Stimulated activated CD4-positive, alpha-beta T cell treated with anti-CD3 and anti-CD28 coated beads, Interleukin-15, amount 100 ng/mL, for 1 hour (primary cell): ENCODE results near the gene NOP58.
A peak's percentile ranks its signal among the peaks of the same experiment; 100 is the strongest.
"Not testable (repeated sequence)": the region's sequence is repeated elsewhere in the genome, so short reads cannot be mapped to it uniquely, and the experiment has no call there.

Experiments used
- DNase-seq, 2 donors: peaks; one replicate each; pipeline ENCODE4 v3.0.0-alpha.2; 2020; ENCODE audit warnings: low read depth in 1 of 2, low spot score in 1 of 2

NOP58 gene

DNA sequence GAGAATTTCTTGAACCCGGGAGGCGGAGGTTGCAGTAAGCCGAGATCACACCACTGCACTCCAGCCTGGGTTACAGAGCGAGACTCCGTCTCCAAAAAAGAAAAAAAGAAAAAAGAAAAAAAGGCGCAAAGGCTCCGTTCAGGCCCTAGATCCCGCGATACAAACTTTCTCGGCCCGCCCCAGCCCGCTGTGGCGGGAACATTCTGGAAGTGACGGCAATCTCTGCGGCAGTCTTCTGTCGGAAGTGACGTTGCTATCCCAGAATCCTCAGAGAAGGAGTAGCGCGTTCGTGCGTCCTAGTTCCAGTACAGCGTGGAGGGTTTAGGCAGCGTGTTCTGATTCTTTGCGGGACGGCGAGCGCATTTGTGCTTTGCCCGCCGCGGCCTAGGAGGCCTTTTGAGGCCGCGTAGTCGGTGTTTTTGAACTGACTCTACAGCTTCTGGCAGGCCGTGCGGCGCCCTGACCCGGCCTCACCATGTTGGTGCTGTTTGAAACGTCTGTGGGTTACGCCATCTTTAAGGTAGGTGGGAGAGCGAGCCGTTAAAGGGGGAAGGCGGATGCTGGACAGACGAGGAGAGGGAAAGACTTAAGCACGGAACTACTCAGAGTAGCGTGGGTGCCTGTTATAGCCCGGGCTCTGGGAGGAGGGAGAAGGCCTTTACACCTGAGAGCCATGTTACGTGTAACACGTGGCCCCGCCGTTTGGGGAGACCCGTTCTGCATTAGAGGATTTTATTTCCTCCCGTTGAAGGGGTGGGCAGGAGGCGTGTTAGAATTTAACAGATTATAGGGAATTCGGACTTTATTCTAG, at the start of gene NOP58:
NOP58 (plus strand) TSS at position 297 of the 811 bp plus-strand sequence; CDS start at position 476, 179 bp downstream.
- peak; percentile 71 to 73 for DNase-seq

DNA sequence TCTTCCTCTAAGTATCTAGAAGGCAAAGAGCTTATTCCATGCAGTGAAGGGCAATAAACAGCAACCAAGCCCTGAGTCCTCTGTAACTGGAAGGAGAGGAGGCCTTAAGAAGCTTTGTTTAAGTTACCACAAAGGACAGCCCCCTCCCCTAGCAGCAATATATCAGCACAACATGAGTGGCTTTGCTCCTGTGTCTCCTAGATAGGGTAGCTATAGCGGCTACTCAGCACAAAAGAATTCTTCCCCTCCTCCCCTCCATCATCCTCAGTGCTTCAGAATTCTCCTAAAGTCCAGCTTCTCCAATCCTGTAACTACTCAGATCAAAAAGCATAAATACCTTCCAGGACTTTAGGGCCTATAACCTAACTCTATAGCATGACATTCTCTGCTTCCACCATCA, 43.7 kb upstream of the NOP58 start:
- DNase-seq, result no peak

DNA sequence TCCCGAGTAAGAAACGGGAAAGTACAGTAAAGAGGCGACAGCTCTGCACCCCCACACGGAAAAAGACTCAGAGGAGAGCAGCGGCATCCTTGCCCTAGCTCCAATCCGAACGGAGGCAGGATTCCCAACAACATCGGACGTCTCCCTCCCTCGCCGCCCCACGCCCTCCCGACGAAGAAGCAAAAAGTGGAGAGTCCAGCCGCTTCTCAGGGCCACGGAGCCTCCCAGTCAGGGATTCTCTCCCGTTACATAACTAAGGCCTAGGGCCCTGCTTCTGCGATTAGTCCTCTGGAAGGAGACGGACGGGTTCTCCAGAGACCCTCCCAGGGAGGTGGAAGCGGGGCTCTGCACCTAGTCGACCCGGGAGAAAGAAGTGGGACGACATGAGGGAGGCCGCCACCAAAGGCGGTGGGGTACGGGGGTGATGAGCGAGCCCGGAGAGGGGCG, 27.8 kb upstream of the NOP58 start:
- peak in 1 of 2 donors; percentile 1 for DNase-seq

GRCh38 chr2:202238234-202239197, 27.0 kb upstream of the NOP58 start, which contains the start of gene SUMO1:
Gene SUMO1 (minus strand): TSS chr2:202238597. CDS start chr2:202238451, 146 bp downstream.
- peak; percentile 66 to 78 for DNase-seq

GRCh38 chr2:202247710-202248109, 17.9 kb upstream of the NOP58 start:
- DNase-seq, result not testable (repeated sequence)

GRCh38 chr2:202249521-202250253, 15.9 kb upstream of the NOP58 start:
- DNase-seq, result no peak

DNA sequence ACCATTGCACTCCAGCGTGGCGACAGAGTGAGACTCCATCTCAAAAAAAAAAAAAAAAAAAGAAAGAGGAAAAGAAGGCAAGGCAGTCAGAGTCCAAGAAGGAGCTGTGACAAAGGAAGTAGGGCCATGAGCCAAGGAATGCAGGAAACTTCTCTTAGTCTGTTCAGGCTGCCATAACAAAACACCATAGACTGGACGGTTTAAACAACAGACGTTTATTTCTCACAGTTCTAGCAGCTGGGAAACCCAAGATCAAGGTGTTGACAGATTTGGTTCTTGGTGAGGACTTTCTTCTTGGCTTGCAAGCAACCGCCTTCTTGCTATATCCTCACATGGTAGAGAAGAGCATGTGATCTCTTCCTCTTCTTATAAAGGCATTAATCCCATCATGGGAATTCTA, 14.1 kb upstream of the NOP58 start:
- DNase-seq, result no peak

DNA sequence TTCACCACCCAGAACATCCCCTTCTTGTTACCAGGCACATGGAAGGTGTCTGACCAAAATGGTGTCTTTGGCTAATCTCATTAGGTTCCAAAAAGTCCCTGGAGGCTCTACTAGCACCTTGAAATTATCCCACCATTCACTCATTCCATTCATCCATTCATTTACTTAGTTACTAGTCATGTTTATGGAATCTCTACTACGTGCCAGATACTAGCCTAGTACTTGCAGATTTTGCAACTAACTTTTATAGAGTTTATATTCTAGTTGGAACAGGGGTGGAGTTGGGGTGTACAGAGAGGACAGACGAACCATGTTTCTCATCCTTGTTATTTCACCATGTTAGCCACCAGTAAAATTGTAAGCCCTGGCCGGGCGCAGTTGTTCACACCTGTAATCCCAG, 4.0 kb upstream of the NOP58 start:
- no peak for DNase-seq

GRCh38 chr2:202267495-202267894, 1.9 kb downstream of the NOP58 start:
- no peak for DNase-seq

GRCh38 chr2:202269585-202269984, 4.0 kb downstream of the NOP58 start:
- no peak for DNase-seq

DNA sequence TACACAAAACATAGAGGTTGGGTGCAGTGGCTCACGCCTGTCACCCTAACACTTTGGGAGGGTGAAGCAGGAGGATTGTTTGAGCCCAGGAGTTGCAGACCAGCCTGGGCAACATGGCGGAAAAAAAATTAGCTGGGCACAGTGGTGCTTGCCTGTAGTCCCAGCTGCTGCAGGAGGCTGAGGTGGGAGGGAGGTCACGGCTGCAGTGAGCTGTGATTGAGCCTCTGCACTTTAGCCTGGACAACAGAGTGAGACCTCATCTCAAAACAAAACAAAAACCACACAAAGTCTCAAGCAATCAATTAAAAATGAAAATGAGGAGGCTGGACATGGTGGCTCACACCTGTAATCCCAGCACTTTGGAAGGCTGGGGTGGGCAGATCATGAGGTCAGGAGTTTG, 4.9 kb downstream of the NOP58 start:
- DNase-seq, result no peak

GRCh38 chr2:202276078-202276720, 10.6 kb downstream of the NOP58 start:
- DNase-seq, result not testable (repeated sequence)

DNA sequence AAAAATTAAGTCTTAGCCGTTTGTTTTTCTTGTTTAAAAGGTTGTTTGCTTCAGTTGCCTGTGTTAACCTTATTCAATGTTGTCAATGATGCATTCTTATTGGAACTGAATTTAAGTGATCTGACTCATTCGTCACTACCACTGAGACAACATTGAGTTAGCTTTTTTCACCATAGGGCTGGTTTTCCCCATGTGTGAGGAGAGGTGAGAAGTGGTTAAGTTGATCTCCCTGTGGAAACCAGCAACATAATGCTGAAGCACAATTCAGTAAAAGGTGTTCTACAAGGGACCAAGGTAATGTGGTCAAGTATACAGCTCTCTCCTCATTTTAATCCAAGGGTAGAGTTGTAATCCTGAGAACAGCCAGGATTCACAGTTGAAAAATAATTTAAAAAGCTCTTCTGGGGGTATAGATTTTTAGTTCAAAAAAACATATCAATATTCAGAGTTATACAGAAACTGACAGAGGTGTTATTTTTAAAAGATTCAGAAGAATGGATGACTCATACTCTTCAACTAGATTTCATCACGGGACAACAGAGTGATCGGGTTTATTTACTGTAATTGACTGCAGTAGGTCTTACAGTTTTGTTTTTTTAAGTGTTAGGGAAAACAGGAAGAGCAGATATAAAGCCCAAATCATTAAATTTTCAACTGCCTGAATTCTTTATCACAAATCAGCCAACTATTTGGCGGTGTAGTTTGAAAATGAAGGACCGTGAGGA, 12.6 kb downstream of the NOP58 start:
- DNase-seq, result no peak

DNA sequence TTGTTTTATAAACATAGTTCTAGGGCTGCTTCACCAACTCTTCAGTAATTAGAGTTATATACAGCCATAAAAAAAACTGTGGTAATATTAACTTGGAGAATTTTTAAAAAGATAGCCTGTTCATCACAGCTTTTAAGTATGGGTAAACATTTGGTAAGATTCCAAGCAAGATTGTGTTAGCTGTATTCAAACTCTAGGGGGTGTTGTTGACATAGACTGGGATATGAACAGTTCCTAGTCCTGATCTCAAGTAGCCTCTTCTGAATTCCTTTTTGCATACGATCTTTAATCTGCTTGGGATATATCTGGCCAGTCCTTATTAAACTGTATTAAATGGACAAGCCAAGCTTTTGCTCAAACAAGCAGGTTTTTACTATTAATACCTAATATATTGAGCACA, 13.4 kb downstream of the NOP58 start:
- no peak for DNase-seq

DNA sequence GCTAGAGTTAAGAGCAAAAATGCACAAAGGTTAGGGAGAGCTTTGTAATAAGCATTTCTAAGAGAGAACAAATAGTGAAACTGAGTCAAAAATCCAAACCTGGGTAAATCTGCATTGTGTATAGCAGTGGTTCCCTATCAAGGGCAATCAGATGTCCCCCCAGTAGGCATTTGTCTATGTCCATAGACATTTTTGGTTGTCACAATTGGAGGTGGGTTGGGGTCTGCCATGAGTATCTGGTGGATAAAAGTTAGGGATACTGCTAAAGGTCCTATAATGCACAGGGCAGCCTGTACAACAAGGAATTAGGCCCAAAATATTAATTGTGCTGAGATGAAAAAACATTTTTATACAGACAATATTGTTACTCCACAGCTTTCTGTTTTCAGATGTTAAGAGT, 21.0 kb downstream of the NOP58 start:
- no peak for DNase-seq

DNA sequence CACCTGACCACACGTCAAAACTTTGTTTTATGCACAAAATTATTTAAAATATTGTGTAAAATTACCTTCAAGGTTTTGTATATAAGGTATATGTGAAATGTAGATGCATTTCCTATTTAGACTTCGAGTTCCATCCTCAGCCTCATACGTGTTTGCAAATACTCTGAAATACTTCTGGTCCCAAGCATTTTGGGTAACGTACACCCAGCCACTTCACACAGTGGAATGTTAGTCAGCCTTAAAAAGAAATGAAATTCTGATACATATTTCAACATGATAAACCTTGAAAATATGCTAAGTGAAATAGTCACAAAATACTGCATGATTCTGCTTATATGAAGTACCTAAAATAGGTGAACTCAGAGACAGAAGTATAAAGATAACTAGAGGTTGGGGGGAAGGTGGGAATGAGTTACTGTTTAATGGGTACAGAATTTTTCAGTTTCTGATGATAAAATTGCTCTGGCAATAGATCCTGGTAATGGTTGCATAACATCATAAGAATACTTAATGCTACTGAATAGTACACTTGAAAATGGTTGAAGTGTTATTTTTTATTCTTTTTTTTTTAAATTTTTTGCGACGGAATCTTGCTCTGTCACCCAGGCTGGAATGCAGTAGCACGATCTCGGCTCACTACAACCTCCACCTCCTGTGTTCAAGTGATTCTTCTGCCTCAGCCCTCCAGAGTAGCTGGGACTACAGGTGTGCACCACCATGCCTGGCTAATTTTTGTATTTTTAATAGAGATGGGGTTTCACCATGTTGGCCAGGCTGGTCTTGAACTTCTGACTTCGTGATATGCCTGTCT, 24.0 kb downstream of the NOP58 start:
- DNase-seq, result no peak

DNA sequence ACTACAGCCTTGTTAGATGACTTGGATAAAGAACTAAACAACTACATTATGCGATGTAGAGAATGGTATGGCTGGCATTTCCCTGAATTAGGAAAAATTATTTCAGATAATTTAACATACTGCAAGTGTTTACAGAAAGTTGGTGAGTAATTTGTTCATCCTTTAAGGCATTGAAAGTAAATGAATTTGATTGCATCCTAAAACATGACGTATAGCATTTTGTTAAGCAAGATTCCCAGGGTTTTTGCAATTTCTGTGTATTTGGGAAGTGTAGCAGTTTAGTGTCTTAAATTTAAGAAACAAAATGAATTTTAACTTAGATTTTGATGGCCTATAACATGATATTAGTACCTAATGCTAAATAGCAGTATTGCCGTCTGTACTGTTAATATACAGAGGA, 24.8 kb downstream of the NOP58 start:
- DNase-seq, result no peak

DNA sequence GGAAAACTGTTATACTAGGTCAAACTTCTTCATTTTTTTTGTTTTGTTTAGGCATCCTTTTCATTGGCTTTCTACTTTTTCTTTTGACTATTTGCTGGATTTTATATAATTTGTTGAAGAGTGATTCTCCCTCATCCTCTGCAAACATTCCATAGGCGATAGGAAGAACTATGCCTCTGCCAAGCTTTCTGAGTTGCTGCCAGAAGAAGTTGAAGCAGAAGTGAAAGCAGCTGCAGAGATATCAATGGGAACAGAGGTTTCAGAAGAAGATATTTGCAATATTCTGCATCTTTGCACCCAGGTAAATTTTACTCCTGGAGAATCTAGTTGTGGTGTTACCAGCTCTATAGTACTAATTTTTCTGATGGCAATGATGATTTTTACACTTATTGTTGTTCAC, 25.4 kb downstream of the NOP58 start:
- no peak for DNase-seq

GRCh38 chr2:202299712-202300111, 34.1 kb downstream of the NOP58 start:
- DNase-seq, result no peak
